AG10803 (cell line): ENCODE data around the gene ATP1A2.

Experiments
- DNase-seq: peaks from one replicate; pipeline ENCODE4 v3.0.0; 2010; ENCODE audit warnings: low read depth
- H3K4me3 ChIP-seq: 2 replicates; pipeline ENCODE4 v1.5.1; 2011; ENCODE audit warnings: mild to moderate bottlenecking, low read length, control low read depth
- TF ChIP-seq, protein P1 (sequence below): conservative IDR thresholded peaks from 2 replicates; pipeline ENCODE4 v1.5.1; 2011; ENCODE audit warnings: mild to moderate bottlenecking, low read length, control low read depth, inconsistent platforms

Gene ATP1A2

DNA sequence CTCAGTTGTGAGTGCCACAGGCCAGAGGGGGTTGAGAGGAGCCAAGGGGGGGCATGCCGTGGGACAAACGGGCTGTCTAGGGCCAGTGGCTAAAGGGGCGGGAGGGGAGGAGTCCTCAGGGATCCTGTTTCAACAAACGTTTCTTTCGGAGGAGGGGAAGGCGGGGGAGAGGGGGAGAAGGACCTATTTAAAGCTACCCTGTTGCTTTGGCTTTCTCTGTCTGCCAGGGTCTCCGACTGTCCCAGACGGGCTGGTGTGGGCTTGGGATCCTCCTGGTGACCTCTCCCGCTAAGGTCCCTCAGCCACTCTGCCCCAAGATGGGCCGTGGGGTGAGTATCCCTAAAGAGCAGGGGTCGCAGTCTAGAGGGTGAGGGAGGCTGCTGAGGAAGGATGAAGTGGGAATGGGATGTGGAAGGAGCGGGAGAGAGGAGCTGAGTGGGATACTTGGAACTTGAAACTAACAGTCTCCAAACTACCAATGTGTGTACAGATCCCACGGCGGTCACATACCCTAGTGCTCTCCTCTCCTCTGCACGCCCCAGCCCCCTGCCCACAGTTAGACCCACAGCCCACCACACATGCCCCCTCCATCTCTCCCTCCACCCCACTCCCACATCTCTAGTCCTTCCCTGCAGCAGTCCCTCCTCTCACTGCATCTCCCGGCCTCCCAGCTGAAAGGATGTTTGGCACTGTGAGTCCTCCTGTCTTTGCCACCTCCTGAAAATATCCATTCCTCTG, at the start of gene ATP1A2:
Gene ATP1A2 (plus strand): TSS at position 215 of the 738 bp plus-strand sequence. CDS start 103 bp downstream, at position 318.
- no peak for DNase-seq
- TF ChIP-seq, protein P1, sequence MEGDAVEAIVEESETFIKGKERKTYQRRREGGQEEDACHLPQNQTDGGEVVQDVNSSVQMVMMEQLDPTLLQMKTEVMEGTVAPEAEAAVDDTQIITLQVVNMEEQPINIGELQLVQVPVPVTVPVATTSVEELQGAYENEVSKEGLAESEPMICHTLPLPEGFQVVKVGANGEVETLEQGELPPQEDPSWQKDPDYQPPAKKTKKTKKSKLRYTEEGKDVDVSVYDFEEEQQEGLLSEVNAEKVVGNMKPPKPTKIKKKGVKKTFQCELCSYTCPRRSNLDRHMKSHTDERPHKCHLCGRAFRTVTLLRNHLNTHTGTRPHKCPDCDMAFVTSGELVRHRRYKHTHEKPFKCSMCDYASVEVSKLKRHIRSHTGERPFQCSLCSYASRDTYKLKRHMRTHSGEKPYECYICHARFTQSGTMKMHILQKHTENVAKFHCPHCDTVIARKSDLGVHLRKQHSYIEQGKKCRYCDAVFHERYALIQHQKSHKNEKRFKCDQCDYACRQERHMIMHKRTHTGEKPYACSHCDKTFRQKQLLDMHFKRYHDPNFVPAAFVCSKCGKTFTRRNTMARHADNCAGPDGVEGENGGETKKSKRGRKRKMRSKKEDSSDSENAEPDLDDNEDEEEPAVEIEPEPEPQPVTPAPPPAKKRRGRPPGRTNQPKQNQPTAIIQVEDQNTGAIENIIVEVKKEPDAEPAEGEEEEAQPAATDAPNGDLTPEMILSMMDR, result no peak
- no peak within 1 kb of the TSS for H3K4me3 ChIP-seq

DNA sequence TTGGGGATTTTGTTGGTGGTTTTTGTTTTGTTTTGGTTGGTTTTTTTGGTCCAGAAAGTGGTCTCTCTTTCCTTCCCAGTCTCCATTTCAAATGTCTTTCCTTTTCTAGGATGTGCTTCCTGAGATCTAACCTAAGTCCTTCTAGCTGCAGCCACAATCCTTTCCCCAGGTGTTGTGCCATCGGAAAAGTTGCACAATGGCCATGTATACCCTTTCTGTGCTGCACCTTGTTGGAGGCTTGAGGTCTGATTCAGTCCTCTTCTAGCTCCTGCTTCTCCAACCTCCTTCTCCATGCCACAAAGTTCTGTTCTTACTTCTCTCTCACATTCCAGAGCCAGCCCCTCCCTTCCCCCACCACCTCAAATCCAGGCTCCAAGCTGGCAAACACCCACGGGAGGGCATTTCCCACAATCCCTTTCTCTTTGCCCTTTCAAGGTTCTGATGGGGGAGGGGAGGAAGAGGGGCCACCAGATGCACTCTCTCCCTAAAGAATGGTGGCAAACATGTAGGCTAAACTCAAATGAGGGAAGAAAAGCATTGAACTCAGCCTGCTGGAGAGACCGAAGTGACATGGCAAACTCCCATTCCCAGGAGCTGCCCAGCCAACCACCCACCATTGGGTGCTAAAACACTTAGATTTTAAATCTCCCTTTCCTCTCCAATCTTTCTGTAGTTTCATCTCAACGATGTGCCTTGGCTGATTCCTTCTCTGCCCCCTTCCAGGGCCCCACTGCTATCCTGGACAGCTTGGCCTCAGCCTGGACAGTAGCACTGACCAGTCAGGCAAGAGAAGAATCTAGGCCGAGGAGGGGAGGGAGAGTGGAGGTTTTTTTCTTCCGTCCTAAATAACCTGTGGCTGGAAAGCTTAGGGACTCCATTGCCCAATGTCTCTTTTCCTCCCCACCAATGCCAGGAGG, 48.5 kb upstream of the ATP1A2 start:
- TF ChIP-seq, protein P1, result no peak
- H3K4me3 ChIP-seq, result no peak overlapping the region
- DNase-seq, result no peak

DNA sequence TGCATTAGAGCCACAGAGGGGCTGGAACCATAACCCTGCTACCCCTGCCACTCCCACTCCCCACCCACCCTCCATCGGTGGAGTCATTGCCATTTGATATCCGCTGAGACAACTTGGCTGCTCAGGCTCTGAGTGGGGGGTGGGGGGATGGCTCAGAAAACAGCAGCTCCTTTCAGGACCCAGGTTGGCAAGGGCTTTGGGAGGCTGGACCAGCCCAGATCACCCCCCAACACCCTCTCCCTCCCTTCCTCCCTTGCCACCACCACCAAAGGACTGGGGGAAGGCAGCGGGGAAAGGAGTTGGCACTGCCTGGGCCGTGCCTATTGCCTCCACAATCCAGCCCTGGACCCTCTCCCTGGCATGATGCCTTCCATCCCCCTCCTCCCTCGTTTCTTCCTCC, 47.3 kb upstream of the ATP1A2 start:
- TF ChIP-seq, protein P1, result no peak
- DNase-seq, result no peak
- no peak overlapping the region for H3K4me3 ChIP-seq

DNA sequence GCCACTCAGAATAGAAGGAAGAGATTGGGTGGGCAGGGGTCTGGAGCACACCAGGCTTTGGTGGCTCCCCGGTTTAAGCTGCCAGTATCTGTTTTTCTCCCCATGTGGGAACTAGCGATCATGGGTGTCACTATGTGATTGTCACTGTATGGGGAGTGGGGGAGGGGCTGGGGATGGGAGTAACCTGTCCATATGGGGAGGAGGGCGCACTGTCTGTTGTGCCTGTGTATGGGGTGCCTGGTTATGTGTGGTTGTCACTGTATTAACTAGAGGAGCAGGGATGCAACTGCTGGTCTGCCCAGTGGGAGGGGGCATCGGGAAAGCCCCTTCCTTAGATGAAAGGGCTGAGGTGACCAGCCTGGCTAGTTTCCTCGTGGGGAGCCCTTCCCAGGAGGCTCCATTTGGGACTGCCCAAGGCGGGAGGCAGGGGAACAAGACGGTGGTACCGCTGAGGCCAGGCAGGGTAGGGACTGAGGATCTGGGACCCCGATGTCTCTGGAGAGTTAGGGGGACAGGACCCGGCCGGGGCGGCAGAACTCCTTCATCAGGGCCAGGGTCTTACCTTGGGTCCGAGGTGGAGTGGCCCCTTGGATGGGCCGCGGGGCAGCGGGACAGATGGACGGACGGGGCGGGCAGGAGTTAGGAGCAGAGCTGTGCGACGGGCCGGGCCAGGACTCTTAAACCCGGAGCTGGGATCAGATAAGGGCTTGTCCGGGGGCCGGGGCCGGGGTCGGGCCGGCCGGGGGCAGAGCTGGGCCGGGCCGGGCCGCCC, 45.9 kb upstream of the ATP1A2 start, which contains the start of gene KCNJ10:
Gene KCNJ10 (minus strand): TSS at position 701 of the 772 bp plus-strand sequence. CDS start 27,628 bp downstream, outside the sequence.
- peak within 1 kb of the TSS; percentile 59 for H3K4me3 ChIP-seq
- DNase-seq, result no peak
- TF ChIP-seq, protein P1, result no peak

DNA sequence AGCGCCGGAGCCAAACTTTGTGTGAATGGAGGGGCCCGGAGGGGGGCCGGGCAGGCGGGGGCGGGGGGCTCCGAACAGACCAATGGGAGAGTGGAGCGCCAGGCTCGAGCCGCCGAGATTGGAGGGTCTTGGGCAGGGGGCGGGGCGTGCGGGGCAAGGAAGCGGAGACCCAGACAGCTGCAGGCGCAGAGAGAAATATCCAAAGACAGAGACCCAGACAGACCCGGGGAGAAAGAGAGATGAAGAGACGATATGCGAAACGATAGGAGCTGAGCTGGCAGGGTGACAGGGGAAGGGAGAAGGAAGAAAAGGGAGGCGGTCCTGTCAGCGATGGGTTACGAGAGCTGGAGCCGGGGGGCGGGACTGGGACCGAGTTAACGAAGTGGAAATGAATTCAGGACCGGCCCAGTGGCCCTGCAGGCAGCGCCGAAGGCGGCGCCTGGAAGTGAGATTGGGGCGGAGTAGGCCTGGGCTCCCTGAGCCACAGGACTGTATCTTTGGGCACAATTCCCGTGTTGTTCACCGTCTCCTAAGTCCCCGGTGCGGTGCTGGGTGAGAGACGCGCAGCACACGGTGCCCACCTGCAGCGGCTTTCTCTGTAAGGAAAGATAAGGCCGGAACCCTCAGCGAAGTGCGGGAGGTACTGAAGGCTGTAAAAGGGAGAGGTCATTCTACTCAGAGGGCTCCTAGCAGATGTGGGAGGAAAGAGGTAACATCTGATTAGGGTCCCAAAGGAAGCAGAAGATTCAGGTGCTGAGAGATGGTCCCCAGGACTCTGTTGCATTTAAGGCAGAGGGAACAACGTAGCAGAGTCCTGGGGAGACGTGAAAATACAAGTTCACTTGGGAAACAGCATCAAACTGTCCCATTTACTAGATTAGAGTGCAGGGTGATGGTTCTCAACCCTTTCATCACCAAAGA, 45.1 kb upstream of the ATP1A2 start:
- DNase-seq, result peak; percentile 33
- TF ChIP-seq, protein P1, result no peak
- peak overlapping the region; percentile 59 for H3K4me3 ChIP-seq

DNA sequence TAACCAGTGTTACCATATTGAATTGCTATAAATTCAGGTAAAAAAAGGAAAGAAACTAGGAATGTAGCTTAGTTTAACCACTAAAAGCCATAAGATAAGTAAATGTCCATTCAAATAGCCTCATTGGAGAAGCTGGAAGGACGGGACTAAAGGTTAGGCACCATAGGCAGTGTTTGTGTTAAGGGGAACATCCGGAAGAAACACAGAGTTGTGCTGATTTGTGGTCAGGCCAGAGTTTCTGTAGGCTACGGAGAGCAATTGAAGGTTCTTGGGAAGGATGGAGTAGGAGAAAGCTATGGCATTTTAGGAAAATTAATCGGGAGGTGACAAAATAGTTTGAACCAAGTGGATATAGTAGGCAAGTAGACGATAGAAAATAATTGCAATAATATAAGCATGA, 44.3 kb upstream of the ATP1A2 start:
- TF ChIP-seq, protein P1, result no peak
- no peak overlapping the region for H3K4me3 ChIP-seq
- DNase-seq, result no peak
